Body of pancreas (tissue), 4 donors: ENCODE measurements around the gene BCAM.

ENCODE experiments used
- CTCF ChIP-seq, 7 experiments: fragments of 450-650 bp in 4 of 7; fragments of 200-600 bp in 3 of 7; sonication (generic) in 3 of 7; IDR thresholded peaks; one replicate each; pipeline ENCODE4 v1.5.1; 2016 to 2019; ENCODE audit warnings: antibody characterized with exemption in 7 of 7
- POLR2A ChIP-seq, 3 donors: fragments of 450-650 bp; IDR thresholded peaks; one replicate each; pipeline ENCODE4 v1.6.1; 2016; ENCODE audit warnings: antibody characterized with exemption in 3 of 3, mild to moderate bottlenecking in 2 of 3

- TF ChIP-seq CTCF (IDR thresholded peaks at IDR 0.05) (no peak), POLR2A (IDR thresholded peaks at IDR 0.05) (no peak)
Measured at GRCh38 chr19:44803442-44804428, 5.2 kb upstream of the BCAM start.
